Panc1 (cell line): Measurements from ENCODE around the gene MRPL33.

Experiments
- POLR2AphosphoS5 ChIP-seq: IDR thresholded peaks from 2 replicates; pipeline ENCODE4 v1.6.1; 2012; ENCODE audit warnings: mild to moderate bottlenecking, low read depth, low read length, moderate library complexity
- TF ChIP-seq, protein P1 (sequence below): fragments of 450-650 bp; IDR thresholded peaks from 2 replicates; pipeline ENCODE4 v1.5.1; 2017; ENCODE audit warnings: mild to moderate bottlenecking

GRCh38 chr2:27729614-27730013 is 41.9 kb upstream of the MRPL33 start:
- TF ChIP-seq POLR2AphosphoS5, result no peak
- TF ChIP-seq, protein P1, sequence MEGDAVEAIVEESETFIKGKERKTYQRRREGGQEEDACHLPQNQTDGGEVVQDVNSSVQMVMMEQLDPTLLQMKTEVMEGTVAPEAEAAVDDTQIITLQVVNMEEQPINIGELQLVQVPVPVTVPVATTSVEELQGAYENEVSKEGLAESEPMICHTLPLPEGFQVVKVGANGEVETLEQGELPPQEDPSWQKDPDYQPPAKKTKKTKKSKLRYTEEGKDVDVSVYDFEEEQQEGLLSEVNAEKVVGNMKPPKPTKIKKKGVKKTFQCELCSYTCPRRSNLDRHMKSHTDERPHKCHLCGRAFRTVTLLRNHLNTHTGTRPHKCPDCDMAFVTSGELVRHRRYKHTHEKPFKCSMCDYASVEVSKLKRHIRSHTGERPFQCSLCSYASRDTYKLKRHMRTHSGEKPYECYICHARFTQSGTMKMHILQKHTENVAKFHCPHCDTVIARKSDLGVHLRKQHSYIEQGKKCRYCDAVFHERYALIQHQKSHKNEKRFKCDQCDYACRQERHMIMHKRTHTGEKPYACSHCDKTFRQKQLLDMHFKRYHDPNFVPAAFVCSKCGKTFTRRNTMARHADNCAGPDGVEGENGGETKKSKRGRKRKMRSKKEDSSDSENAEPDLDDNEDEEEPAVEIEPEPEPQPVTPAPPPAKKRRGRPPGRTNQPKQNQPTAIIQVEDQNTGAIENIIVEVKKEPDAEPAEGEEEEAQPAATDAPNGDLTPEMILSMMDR, result no peak
